ENCODE measurements around the gene CCDC12.

DNA sequence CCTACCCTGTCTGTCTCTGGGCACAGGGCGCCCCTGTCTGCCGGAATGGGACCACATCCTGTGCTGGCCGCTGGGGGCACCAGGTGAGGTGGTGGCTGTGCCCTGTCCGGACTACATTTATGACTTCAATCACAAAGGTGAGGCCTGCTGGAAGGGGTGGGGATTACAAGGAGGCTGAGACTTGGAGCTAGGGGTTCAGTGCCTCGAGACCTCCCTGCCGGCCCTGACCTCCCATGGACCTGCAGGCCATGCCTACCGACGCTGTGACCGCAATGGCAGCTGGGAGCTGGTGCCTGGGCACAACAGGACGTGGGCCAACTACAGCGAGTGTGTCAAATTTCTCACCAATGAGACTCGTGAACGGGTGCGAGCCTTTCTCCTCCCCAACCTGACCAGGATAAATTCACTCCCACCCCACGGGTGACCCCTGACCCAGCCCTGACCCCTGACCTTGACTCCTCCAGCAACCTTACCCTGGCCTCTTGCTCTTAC, 78.7 kb downstream of the CCDC12 start:
- no peak for TF ChIP-seq ZNF8 (CRISPR knock-in tag; IDR thresholded peaks at IDR 0.05)
- TF ChIP-seq, protein P1, sequence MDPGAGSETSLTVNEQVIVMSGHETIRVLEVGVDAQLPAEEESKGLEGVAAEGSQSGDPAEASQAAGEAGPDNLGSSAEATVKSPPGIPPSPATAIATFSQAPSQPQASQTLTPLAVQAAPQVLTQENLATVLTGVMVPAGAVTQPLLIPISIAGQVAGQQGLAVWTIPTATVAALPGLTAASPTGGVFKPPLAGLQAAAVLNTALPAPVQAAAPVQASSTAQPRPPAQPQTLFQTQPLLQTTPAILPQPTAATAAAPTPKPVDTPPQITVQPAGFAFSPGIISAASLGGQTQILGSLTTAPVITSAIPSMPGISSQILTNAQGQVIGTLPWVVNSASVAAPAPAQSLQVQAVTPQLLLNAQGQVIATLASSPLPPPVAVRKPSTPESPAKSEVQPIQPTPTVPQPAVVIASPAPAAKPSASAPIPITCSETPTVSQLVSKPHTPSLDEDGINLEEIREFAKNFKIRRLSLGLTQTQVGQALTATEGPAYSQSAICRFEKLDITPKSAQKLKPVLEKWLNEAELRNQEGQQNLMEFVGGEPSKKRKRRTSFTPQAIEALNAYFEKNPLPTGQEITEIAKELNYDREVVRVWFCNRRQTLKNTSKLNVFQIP (CRISPR knock-in tag; IDR thresholded peaks at IDR 0.05; ENCODE audit: borderline replicate concordance, low read depth), result no peak
- no peak for TF ChIP-seq PATZ1 (CRISPR knock-in tag; IDR thresholded peaks at IDR 0.05; ENCODE audit: borderline replicate concordance)
- TF ChIP-seq, protein P2, sequence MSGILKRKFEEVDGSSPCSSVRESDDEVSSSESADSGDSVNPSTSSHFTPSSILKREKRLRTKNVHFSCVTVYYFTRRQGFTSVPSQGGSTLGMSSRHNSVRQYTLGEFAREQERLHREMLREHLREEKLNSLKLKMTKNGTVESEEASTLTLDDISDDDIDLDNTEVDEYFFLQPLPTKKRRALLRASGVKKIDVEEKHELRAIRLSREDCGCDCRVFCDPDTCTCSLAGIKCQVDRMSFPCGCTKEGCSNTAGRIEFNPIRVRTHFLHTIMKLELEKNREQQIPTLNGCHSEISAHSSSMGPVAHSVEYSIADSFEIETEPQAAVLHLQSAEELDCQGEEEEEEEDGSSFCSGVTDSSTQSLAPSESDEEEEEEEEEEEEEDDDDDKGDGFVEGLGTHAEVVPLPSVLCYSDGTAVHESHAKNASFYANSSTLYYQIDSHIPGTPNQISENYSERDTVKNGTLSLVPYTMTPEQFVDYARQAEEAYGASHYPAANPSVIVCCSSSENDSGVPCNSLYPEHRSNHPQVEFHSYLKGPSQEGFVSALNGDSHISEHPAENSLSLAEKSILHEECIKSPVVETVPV (CRISPR knock-in tag; IDR thresholded peaks at IDR 0.05), result no peak
- no peak for TF ChIP-seq PPARA (CRISPR knock-in tag; IDR thresholded peaks at IDR 0.05; ENCODE audit: borderline replicate concordance)
- TF ChIP-seq RARB (CRISPR knock-in tag; IDR thresholded peaks at IDR 0.05), result no peak
- no peak for TF ChIP-seq ZFP3 (CRISPR knock-in tag; IDR thresholded peaks at IDR 0.05)
- no peak for TF ChIP-seq TOX (CRISPR knock-in tag; IDR thresholded peaks at IDR 0.05; ENCODE audit: borderline replicate concordance)
- no peak for TF ChIP-seq CREB5 (CRISPR knock-in tag; IDR thresholded peaks at IDR 0.05; ENCODE audit: low read depth)
- no peak for TF ChIP-seq ZNF70 (CRISPR knock-in tag; IDR thresholded peaks at IDR 0.05)
- no peak for TF ChIP-seq ZC3H10 (CRISPR knock-in tag; IDR thresholded peaks at IDR 0.05)
- TF ChIP-seq ZFP30 (CRISPR knock-in tag; IDR thresholded peaks at IDR 0.05), result no peak
- no peak for TF ChIP-seq ZNF565 (CRISPR knock-in tag; conservative IDR thresholded peaks at IDR 0.05; ENCODE audit: low read depth)

Data from SK-N-SH treated with all-trans-retinoic acid at 6 μM for 48 hours (cell line).